NCI-H2196 treated with DMSO at 0.1 percent for 48 hours (cell line): ENCODE results near the gene SESN1.

Source experiments
- DNase-seq: peaks from one replicate; lab custom pipeline; 2025; ENCODE audit not compliant: unreplicated experiment; lab: John Stamatoyannopoulos, UW

SESN1 gene

DNA sequence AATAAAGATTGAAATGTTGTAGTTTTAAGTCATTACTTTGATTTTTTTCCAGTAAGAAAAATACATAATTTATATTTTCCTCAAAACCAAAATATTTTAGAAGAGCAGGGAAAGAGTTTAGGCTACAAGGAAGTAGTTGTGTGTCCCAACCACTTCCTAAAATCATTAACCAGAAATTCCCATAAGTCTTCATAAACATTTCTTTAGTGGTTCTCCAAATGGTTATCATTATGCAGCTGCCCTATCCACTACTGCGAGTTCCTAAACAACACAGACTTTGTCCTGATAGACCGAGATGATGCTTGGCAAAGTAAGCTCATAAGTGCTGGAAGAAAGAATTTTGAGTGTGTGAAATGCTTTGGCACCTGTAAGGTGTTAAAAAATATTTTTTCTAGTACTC, 152.8 kb downstream of the SESN1 start:
- DNase-seq: no peak

DNA sequence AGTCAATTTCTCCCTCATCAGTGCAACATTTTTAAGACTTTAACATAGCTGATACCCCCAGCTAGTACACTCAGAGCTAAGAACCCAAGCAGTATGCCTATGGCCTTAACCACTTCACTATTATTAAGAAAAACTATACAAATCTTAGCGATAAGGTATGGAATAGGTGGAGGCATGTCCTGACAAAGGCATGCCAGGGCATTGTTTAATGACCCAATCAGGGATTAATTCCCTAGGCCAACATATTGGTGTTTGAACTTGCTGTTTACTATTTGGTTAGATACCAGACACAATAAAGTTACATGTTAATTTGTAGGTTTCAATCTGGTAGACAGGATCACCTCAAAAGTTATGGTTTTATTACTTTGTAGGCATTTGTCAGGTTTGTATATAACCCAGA, 153.4 kb downstream of the SESN1 start:
- DNase-seq: no peak

GRCh38 chr6:108940741-108941140, 153.9 kb downstream of the SESN1 start:
- no peak for DNase-seq

DNA sequence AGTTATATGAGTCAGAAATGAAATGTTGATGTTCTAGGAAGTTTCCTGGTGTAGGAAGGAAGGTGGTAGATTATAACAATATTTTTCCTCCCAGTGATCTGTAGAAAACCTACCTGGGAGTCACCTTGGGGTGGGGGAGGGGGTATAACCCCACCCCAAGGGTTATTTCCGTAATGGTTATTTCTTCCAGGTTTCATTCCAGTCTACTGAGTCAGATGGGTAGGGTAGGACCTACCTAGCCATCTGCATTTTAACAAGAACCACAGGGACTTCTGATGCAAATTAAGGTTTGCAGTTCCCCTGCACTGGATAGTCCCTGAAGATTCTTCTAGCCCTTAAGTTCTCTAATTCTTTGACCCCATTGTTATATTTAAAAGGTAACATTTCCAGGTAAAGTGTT, 157.5 kb downstream of the SESN1 start:
- no peak for DNase-seq
